Measurements from ENCODE around the gene CTPS1. TPM values are rescaled to one million over a fixed set of nuclear protein-coding genes. Genes with fewer than 3 reads are reported as not detected.

The CTPS1 gene
- total RNA-seq, 1 donor from 2014 or later, result 6.7 TPM

DNA sequence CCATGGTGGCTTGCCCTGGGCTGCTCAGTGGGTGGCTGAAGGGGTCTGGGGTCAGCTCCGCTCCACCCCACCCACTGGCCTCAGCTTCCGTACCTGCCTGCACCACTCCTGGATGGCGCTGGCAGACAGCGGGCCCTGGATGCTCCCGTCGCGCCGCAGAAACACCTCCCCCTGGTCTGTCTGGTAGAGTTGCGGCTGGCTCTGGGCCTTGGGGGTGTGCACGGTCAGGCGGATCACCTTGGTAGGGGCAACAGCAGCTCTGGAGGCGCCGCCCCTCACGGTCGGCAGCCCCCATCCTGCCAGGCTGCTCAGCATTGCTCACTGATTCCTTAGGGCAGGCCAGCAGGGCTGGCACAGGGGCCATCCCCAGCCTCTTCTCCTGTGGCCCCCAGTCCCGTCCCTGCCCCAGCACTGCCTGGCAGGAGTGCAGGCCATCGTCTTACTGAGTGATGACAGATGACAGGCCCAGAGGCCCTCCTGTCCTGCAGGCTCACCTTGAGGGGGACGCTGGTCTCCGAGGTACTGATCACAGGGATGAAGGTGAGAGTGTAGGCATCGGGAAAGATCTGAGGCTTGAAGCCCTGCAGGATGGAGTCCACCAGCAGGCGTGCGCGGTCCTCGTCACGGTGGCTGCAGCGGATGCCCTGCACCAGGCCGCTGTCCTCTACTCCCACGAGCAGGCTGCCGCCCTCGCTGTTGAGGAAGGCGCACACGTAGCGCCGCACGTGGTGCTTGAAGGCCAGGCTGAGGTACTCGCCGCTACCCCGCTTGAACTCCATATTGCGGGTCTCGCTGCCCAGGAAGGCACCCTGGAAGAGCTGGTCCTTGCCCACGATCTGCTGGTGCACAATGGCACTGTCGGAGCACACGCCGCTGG, 37.9 kb downstream of the CTPS1 start:
- ATAC-seq, result no peak
- intact Hi-C loops (cut with micrococcal nuclease), result no loop called here
- no peak for DNase-seq

- ATAC-seq (no peak), DNase-seq (no peak)
- intact Hi-C loops (cut with micrococcal nuclease), result no loop called here
Observed at GRCh38 chr1:41018018-41018410, 38.5 kb downstream of the CTPS1 start.

- DNase-seq (no peak), ATAC-seq (no peak)
- intact Hi-C loops (cut with micrococcal nuclease), result no loop called here
Observed at GRCh38 chr1:41019353-41019745, 39.9 kb downstream of the CTPS1 start.

GRCh38 chr1:41020109-41020576, 40.6 kb downstream of the CTPS1 start:
- intact Hi-C loops (cut with micrococcal nuclease), result no loop called here

DNA sequence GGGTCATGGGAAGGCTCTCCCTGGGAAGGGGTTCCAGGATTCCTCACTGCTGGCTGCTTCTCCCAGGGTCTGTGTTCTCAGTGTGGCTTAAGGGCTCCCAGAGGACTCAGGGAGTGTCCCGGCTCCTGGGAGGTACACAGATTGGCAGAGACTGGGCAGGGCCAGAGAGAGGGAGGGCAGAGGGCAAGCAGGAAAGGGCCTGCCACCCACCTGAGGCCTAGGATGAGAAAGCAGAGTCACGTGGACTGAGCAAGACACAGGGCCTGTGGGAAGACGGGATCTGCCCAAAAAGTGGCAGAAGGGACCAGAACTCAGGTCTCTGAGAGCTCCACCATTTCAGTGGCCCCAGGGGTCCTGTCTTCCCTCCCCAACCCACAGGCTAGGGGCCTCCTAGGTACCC, 41.2 kb downstream of the CTPS1 start:
- intact Hi-C loops (cut with micrococcal nuclease), result no loop called here
- ATAC-seq, result no peak
- no peak for DNase-seq

More at GRCh38 chr1:41020109-41020576, 40.6 kb downstream of the CTPS1 start:
- ATAC-seq (no peak), DNase-seq (no peak)

- peak; percentile 53 for ATAC-seq
- intact Hi-C loops (cut with micrococcal nuclease), result no loop called here
- peak; percentile 45 for DNase-seq
Observed at GRCh38 chr1:41021526-41022308, 42.2 kb downstream of the CTPS1 start, which contains the start of gene SLFNL1. SLFNL1 (minus strand) TSS chr1:41021725; CDS start chr1:41020660, 1,065 bp downstream.

DNA sequence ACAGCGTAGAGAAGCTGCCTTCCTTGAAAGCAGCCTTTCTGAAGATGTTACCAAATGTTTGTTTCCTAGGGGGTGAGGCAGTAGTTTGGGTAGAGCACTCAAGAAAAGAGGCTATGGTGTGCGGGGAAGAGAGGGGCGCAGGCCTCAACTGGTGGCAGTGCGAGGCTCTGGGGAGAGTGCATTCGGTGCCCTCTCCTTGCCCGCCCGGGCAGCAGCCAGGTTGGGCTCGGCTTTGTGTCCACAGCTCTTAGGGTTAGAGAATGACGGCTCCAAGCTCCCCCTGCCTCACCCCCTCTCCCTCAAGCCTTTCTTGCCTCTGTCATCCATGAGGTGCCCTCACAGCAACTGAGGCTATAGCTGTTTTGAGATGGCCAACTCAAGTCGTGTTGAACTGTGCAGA, 42.9 kb downstream of the CTPS1 start:
- intact Hi-C loops (cut with micrococcal nuclease), result no loop called here
- no peak for ATAC-seq
- no peak for DNase-seq

- DNase-seq, result no peak
- intact Hi-C loops (cut with micrococcal nuclease), result no loop called here
- ATAC-seq, result no peak
Observed at GRCh38 chr1:41023279-41023990, 43.9 kb downstream of the CTPS1 start.

- intact Hi-C loops (cut with micrococcal nuclease), result no loop called here
- DNase-seq (no peak), ATAC-seq (no peak)
Observed at GRCh38 chr1:41024953-41025352, 45.5 kb downstream of the CTPS1 start.

DNA sequence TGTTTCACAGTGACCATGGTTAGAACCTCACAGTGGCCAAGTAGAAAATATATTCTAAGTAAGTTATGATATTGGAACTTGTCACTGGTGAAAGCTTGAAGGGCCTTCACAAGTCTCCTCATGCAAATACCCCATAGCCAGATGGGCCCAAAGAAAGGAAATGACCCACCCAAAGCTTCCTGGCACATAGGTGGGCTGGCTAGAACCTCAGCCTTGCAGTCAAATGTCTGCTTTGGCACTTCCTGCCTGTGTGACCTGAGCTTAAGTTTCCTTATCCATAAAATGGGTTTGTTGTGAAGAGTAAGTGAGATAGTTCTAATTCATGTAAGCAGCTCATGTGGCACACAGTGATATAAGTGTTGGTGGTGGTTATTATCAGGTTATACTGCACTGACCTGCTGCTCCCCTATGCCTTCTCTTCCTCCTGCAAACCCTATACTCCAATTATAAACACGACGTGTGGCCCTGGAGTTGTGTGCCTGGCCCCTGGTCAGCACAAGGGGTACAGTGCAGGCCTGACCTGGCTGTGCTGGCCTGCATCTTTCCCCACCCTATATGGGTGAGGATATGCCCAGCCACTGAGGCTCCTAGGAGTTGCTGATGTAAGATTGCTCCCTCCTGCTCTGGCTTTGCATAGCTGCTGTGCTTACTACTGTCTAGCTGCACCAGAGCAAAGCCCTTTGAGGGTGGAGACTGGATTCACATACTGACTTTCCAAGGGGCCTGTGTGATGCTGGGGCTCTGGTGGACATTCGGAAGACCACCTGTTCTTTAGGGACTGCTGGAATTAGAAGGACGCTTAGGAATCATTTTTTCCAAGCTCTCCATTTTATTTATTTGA, 46.7 kb downstream of the CTPS1 start:
- DNase-seq (no peak), ATAC-seq (no peak)
- intact Hi-C loops (cut with micrococcal nuclease), result no loop called here

- DNase-seq (no peak), ATAC-seq (no peak)
- intact Hi-C loops (cut with micrococcal nuclease), result no loop called here
Observed at GRCh38 chr1:41028034-41028642, 48.6 kb downstream of the CTPS1 start.

DNA sequence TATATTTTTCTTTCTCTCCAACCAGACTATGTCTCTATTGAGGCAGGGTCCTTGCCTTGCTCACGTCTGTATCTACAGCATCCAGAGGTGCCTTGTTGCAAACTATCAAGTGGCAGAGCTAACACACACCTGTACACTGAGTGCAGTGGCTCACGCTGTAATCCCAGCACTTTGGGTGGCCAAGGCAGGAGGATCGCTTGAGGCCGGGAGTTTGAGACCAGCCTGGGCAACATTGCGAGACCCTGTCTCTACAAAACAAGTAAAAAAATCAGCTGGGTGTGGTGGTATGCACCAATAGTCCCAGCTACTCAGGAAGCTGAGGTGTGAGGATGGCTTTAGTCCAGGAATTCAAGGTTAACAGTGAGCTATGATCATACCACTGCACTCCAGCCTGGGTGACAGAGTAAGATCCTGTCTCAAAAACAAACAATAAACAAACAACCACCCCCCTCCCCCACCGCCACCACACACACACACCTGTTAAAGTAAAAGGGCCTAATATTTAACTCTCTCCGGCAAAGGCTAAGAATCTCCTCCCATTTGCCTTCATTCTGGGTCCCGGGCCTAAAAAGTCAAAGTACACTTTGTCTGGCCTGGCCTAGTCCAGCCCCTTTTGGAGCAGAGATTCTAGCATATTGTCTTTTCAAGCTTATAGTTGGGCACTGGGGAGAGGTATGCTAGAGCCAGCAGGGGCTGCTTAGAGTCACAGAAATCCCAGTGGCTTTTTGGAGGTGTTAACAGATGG, 51.5 kb downstream of the CTPS1 start:
- DNase-seq (no peak), ATAC-seq (no peak)
- intact Hi-C loops (cut with micrococcal nuclease), result no loop called here

DNA sequence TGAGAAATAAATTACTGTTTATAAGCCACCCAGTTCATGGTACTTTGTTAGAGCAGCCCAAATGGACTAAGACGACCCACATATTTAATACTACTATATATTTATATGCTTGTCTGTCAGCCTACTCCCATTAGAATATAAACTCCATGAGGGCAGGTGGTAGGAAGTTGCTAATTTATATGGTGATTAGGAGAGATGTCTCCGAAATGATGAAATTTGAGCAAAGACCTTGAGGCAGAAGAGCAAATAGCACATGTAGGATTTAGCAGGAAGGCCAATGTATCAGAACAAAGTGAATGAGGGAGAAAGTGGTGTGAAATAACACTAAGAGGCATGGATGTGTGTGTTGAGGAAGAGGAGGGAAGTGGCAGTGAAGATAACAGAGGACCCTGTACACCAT, 52.7 kb downstream of the CTPS1 start:
- DNase-seq (no peak), ATAC-seq (no peak)
- intact Hi-C loops (cut with micrococcal nuclease), result no loop called here

DNA sequence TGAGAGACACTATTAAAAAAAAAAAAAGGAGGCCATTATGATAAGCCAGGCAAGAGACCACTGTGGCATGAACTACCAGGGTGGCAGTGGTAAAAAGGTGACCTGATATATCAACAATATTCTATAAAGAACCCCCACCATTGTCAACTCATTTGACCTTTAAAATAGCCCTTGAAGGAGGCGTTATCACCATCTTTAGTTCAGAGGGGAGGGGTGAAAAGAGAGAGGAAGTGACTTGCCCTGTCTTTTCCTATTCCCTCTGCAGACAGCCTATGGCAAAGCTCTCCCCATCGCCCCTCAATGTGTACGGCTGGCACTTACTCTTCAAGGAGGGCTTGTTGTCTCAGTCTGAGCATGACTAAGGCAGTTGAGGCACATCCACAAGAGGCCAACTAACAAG, 53.8 kb downstream of the CTPS1 start:
- no peak for DNase-seq
- intact Hi-C loops (cut with micrococcal nuclease), result no loop called here
- ATAC-seq, result no peak

GRCh38 chr1:41037116-41037903, 57.8 kb downstream of the CTPS1 start:
- ATAC-seq, result no peak
- DNase-seq, result no peak
- intact Hi-C loops (cut with micrococcal nuclease), result no loop called here

DNA sequence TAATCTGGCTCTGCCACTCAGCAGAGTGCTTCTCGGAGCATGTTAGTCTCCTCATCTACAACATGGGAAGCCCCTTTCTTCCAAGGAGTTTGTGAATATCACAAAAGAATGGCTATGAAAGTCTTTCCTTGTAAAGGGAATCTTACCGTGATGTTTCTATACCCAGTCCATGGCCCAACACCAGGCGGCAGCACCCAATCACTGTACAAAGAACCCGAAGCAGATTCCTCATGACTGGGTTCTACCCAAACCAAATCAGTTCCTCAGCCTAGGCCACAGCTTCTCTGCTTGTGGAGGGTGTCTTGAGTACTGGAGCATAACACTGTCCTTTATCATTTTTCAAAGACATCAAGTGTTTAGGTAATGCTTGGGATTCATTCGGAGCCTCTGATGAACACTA, 58.6 kb downstream of the CTPS1 start:
- ATAC-seq, result no peak
- DNase-seq, result no peak

More for the DNA sequence above, 58.6 kb downstream of the CTPS1 start:
- intact Hi-C loops (cut with micrococcal nuclease), result no loop called here

All from left ventricle myocardium superior (tissue), 1 donor.